Dermis blood vessel endothelial cell (primary cell): ENCODE results near the gene GDA. TPM values are rescaled to one million over a fixed set of nuclear protein-coding genes. Genes with fewer than 3 reads are reported as not detected.
A peak's percentile ranks its signal among the peaks of the same experiment; 100 is the strongest.
"Not testable (repeated sequence)": the region's sequence is repeated elsewhere in the genome, so short reads cannot be mapped to it uniquely, and the experiment has no call there.

Experiments
- DNase-seq: peaks from one replicate; pipeline ENCODE4 v3.0.0; 2010
- total RNA-seq: library from RNA; depleted of rRNA; stranded (reverse); fragments of >200 nt; gene quantifications from 2 replicates; pipeline ENCODE4 v1.2.3, GENCODE V29; 2014

Gene GDA
- total RNA-seq, 1 donor from 2014 or later, result 0.17 TPM

GRCh38 chr9:72210522-72210921 is 61.3 kb downstream of the GDA start:
- DNase-seq, result no peak

DNA sequence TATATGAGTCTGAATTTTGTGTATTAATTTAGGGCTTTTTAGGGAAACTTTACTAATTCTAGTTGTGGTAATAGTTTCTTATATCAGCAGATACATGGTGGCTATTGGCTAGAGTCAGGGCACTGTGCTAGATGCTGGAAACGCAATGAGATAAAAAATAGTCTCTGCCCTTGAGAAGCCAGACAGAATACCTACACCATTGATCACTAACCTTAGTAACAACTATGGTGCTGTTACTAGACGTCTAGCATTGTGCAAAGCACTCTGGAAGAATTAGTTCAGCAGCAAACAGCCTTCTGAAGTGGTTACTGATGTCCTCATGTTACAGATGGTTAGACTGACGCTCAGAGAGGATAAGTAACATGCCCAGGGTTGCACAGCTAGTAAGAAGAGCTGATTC is 61.8 kb downstream of the GDA start:
- DNase-seq, result no peak

DNA sequence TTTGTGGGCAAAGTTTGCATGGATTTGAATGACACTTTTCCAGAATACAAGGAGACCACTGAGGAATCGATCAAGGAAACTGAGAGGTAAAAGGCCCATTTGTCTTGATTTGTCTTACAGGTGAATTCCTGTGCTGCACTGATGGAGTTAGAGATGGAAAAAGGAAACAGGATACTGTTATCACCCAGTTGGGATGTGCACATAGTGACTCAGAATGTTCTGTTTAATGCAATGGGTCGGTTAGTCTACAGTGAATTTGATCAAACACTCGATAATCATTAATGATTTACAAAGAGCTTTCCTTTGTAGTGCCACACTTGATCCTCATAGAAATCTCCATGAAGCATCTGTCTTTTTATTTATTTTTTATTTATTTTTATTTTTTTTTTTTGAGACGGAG is 64.7 kb downstream of the GDA start:
- DNase-seq, result no peak

GRCh38 chr9:72217306-72217842 is 68.1 kb downstream of the GDA start:
- no peak for DNase-seq

DNA sequence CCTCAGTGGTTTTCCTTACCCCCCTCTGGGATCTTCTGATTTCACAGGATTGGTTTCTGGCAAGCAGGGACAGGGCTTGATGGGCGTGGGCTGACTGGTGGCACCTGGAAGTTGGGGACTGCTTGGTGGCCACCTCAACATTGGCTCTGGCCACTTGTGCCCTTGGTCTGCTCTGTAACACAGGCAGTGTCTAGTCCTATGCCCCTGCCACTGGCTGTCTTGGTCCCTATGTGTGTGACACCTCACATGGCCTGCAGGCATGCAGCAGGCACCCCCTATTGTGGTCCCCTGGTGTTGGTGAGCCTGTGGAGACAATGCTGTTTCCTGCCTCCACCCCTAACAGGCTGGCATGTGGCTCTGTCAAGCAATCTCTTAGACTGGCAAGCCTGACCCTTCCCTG is 71.3 kb downstream of the GDA start:
- DNase-seq, result no peak

GRCh38 chr9:72226146-72226812 is 77.0 kb downstream of the GDA start:
- no peak for DNase-seq

GRCh38 chr9:72228282-72228681 is 79.0 kb downstream of the GDA start:
- no peak for DNase-seq

GRCh38 chr9:72232778-72233177 is 83.5 kb downstream of the GDA start:
- DNase-seq, result no peak

DNA sequence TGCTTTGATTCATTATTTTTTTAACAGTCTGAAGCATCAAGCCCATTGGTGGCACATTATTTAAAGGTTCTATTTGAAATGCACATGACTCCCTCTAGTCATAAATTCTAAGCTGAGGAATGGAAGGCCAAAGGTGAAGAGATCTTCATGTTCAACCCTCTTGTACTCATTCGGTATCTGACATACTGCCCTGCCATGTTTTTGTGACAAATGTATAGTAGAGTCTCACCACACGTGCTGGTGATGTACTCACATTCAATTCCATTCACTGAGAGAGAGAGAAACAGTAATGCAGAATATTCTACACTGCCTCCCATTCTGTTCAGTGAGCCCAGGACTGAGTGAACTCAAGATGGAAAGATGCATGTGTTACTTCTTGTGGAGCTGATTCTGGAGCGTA is 98.3 kb downstream of the GDA start:
- DNase-seq, result no peak

GRCh38 chr9:72251589-72251988 is 102.3 kb downstream of the GDA start:
- DNase-seq, result no peak

- no peak for DNase-seq
Measured at GRCh38 chr9:72254901-72255545, 105.8 kb downstream of the GDA start.

- no peak for DNase-seq
Measured at GRCh38 chr9:72255569-72255968, 106.3 kb downstream of the GDA start.

GRCh38 chr9:72256931-72257330 is 107.7 kb downstream of the GDA start:
- no peak for DNase-seq

- no peak for DNase-seq
Measured at GRCh38 chr9:72257814-72258213, 108.6 kb downstream of the GDA start.

DNA sequence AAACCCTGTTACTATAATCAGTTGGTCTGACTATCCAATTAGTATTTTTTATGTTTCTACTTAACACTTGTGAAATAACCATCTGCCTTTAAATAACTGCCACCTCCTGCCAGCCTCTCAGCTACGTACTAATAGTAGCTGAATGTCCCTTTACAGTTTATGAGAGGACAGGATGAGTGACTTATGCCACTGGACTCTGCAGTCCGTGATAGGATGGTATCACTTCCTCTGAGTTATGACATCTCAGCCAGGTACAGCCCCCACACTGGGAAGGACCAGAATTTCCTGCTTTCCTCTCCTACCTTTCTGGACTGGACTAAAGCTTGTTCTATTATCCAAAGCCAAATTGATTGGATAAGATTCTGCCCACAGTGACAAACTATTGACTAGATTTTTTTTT is 112.8 kb downstream of the GDA start:
- no peak for DNase-seq

- DNase-seq, result no peak
Measured at GRCh38 chr9:72263572-72263971, 114.3 kb downstream of the GDA start.

DNA sequence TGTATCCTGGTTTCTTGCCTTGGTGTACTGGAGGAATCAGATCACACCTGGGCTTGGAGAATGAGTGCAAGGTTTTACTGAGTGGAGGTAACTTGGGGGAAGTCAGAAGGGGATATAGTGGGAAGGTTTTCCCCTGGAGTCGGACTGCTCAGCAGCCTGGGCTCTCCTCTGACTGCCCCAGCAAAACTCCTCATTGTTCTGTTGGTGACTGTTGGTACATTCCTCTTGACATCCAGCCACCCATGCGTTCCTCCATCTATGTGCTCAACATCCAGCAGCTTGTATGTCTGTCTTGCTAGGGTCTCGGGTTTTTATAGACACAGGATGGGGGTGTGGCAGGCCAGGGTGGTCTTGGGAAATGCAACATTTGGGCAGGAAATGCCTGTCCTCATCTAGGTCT is 119.7 kb downstream of the GDA start:
- no peak for DNase-seq

DNA sequence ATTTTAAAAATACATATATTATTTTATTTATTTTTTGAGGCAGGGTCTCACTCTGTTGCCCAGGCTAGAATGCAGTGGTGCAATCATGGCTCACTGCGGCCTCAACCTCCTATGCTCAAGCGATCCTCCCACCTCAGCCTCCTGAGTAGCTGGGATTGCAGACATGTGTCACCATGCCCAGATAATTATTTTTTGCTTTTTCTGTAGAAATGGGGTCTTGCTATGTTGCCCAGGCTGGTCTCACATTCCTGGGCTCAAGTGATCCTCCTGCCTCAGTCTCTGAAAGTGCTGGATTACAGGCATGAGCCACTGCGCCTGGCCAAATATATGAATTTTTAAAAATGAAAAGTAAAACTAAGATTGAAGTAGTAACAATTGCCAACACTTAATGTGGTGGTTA is 121.1 kb downstream of the GDA start:
- not testable (repeated sequence) for DNase-seq

DNA sequence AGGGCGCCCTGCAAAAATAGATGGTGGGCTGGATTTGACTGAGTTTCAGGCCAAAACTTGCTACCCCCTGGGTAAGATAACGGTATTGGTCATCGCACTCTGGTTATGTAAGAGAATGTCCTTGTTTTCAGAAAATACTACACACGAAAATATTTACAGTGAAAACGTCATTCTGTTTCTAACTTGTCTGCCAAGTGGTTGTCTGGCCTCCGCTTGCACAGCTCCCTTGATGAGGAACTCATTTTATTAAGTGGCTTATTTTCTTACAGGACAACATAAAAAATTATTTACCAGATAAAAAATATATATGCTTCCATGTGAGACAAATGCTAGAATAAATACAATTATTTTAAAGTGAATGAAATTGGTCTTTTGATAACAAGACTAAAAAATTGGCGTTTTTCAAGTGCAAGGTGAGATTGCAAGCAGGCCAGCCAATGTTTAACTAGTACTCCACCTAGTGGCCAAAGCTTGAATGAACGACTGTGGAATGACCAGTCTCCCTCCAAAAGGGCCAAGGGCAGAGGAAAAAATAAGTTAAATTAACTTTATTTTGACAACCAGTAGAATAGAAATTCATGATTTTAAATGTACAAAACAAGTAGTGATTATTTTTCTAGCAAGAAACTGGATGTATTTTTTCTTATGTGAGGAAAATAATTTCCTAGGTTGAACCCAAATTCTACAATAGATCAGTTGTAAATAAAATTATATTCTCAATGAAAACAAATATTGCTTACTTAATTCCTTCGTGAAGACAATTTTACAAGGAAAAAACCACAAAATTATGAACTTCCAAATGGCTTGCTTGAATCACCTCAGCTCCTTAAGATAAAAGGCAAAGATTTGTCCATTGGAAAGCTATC is 122.6 kb downstream of the GDA start:
- peak; percentile 75 for DNase-seq

GRCh38 chr9:72274441-72274840 is 125.2 kb downstream of the GDA start:
- DNase-seq, result no peak

- no peak for DNase-seq
Measured at GRCh38 chr9:72274916-72275315, 125.7 kb downstream of the GDA start.

- no peak for DNase-seq
Measured at GRCh38 chr9:72276429-72276828, 127.2 kb downstream of the GDA start.

GRCh38 chr9:72278959-72279358 is 129.7 kb downstream of the GDA start:
- DNase-seq, result no peak
